B cell (primary cell): ENCODE data around the gene DDB1.

Experiments
- CTCF ChIP-seq: fragments of 200-600 bp; IDR thresholded peaks from one replicate; pipeline ENCODE4 v1.8.0; 2022; ENCODE audit warnings: antibody characterized with exemption, mild to moderate bottlenecking
- EZH2 ChIP-seq: IDR thresholded peaks from 2 replicates; pipeline ENCODE4 v1.6.1; 2012; ENCODE audit warnings: borderline replicate concordance, low read depth, mild to moderate bottlenecking, moderate library complexity, low read length; ENCODE audit not compliant: insufficient read depth, poor library complexity, severe bottlenecking

GRCh38 chr11:61277186-61278000, 55.5 kb downstream of the DDB1 start:
- TF ChIP-seq CTCF: no peak
- TF ChIP-seq EZH2: no peak
